NCI-H2029 treated with DMSO at 0.1 percent for 48 hours (cell line): ENCODE measurements around the gene ZP2.
A peak's percentile ranks its signal among the peaks of the same experiment; 100 is the strongest.
"Not testable (repeated sequence)": the region's sequence is repeated elsewhere in the genome, so short reads cannot be mapped to it uniquely, and the experiment has no call there.

Experiments
- DNase-seq: peaks from one replicate; lab custom pipeline; 2025; lab: John Stamatoyannopoulos, UW

The ZP2 gene

DNA sequence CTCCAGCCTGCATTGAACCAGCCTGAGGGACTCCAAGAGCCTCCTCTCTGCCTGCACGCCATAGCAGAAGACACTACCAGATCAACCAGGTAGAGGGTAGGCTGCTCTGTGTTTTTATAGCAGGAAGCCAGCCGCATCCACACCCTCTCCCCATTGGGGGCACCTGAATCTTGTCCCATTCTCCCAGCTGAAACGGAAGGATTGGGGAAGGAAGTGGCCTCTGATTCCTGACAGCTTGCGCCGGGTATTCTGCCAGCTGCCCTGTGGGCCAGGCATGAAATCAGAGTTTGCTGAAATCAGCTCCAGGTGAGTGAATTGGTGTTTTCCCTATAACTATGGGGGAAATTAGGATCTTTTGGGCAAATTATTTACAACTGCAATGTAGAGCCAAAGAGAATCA, at the start of gene ZP2:
Gene ZP2, minus strand, starts transcription at position 89 of the 400 bp plus-strand sequence. Its CDS starts 27 bp downstream, at position 62.
- no peak for DNase-seq

DNA sequence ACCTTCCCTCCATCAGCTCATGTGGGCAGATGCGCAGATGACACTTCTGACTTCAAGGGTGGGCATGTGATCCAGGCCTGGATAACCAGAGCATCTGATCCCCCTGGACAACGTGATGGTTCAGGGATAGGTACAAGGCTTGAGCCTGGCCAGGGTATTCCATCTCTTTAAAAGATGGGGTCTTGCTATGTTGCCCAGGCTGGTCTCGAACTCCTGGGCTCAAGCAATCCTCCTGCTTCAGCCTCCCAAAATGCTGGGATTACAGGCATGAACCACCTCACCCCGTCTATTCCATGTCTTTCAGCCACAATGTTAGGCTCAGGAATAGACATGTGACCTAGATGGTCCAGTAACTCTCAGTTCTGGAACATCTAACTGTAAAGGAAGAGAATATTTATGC, 45.9 kb upstream of the ZP2 start:
- DNase-seq: no peak

DNA sequence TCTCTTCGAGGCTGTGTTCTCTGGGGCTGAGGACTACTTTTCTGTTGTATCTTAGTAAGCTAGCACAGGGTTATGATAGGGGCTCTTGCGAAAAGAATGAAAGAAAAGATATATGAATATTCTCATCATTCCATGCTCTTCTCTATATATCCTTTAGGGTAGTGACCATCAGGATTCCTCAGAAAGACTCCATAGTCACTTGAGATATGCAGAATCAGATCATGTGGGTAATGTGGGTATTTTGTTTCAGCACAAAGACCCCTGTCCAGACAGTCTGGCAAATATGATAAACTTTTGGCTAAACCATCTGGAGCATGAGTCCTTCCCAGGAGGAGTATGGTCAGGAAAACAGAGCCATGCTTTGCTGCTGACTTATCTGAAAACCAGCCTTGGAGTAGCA, 45.3 kb upstream of the ZP2 start:
- no peak for DNase-seq

DNA sequence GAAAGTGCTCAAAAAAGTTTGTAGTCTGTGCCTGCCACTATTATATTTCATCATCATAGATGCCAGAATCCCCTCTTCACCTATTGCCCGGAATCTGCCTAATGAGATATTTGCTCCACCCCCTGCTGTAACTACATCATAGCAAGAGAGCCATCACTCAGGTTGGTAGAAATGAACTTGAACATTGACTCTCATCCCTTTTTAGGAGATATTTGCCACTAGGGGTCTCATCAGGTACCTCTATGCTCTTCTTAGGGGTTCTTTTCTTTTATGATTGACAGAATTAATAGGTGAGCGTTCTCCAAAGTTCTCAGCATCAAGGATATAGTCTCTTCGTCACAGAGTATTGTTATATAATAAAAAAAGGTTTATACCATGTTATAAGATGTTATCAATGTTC, 42.1 kb upstream of the ZP2 start:
- DNase-seq: no peak

DNA sequence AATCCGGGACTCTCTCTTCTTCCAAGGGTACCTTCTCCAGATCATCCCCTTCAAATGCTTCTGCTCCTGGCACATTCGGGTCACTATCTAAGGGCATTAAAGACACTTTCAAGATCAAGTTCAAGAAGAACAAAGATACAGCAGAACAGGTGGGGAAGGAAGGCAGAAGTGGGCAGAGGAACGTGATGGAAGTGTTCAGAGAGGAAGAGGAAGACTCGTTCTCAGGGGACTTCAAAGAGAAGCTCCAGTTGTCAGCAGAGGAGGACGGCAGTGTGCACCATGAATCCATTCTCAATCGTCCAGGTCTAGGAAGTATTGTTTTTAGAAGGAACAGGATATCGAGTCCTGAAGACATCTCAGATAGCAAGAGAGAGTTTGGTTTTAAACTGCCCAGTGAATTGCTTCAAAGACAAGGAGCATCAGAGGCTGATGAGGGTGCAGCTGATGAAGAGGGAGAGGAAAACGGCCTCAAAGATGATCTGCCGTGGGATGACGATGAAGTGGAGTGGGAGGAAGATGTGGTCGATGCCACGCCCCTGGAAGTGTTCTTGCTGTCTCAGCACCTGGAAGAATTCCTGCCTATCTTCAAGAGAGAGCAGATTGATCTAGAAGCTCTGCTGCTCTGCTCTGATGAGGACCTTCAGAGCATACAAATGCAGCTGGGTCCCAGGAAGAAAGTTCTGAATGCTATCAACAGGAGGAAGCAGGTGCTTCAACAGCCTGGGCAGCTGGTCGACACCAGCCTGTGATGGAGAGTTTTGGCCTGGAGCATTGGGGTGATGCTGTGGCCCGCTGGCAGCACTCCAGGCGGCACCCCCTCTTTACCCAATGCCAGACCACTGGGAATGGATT, 38.9 kb upstream of the ZP2 start:
- no peak for DNase-seq

DNA sequence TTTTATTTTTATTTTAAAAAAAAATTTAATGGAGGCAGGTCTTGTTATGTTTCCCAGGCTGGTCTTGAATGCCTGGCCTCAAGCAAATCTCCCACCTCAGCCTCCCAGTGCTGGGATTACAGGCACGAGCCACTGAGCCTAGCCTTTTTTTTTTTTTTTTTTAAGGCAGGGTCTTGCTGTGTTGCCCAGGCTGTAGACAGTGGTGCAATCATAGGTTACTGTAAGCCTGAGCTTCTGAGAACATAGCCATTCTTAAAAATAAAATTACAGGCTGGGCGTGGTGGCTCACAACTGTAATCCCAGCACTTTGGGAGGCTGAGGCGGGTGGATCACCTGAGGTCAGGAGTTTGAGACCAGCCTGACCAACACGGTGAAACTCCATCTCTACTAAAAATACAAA, 36.8 kb upstream of the ZP2 start:
- DNase-seq: not testable (repeated sequence)

DNA sequence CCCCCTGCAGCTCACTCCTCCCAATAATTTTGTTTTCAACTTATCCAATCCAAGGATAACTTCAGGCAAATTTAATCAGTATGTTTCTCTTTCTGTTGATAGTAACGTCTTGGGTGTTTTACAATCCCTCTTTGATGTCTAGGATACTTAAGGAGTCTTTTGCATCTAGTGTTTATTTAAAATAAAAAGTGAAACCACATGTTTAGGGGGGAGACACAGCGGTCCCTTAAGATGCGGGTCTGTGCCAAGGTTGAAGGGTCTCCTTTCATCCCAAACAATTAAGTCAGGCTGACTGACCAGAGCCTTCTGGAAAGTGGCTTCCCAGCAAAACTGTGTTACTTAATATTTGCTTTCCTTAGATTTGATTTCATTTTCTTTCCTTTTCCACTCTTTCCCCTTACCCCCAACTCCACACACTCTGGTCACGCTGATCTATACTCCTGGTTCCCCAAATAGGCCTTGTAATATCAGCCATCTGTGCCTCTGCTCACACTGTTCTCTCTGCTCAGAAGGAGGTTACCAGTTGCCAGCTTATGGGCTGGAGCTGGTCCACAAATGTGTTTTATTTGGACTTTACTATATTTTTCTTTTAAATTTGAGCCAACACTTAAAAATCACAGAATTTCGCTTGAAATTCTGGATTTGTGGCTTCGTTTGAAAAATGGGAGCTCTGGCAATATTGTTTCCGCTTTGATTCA, 33.3 kb upstream of the ZP2 start:
- no peak for DNase-seq

DNA sequence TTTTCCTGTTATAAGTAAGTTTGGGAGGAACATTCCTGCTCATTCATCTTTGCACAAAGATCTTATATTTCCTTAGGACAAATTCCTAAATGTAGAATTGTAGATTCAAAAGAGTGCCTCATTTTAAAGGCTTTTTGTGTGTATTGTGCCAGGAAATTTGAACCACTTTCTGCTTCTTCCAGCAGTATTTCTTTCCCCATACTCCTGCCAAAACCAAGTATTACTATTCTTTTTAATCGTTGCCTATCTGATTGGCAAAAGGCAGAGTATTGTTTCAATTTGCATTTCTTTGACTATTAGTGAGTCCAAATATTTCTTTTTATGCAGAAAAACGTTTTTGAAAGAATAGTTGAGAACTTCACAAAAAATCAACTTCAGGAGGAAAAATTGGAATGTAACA, 31.4 kb upstream of the ZP2 start:
- no peak for DNase-seq

DNA sequence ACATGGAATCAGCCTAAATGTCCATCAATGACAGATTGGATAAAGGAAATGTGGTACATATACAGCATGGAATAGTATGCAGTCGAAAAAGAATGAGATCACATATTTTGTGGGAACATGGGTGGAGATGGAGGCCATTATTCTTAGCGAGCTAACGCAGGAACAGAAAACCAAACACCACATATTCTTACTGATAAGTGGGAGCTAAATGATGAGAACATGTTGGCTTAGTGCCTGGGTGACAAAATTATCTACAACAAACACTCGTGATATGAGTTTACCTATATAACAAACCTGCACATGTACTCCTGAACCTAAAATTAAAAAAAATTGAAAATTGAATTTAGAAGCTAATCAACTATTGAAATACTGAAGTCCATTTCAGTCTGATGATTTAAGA, 28.3 kb upstream of the ZP2 start:
- DNase-seq: no peak

DNA sequence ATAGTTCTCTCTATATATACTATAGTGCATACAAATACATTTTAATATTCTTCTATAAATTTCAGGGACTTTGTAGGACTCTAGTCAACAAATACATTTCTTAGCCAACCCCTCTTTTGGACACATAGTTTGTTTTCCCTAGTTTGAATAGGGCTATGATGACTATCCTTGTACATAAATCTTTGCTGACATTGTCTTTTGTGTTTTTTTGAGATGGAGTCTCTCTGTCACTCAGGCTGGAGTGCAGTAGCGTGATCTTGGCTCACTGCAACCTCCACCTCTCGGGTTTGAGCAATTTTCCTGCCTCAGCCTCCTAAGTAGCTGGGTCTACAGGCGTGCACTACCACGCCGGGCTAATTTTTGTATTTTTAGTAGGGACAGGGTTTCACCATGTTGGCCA, 25.5 kb upstream of the ZP2 start:
- DNase-seq: no peak

DNA sequence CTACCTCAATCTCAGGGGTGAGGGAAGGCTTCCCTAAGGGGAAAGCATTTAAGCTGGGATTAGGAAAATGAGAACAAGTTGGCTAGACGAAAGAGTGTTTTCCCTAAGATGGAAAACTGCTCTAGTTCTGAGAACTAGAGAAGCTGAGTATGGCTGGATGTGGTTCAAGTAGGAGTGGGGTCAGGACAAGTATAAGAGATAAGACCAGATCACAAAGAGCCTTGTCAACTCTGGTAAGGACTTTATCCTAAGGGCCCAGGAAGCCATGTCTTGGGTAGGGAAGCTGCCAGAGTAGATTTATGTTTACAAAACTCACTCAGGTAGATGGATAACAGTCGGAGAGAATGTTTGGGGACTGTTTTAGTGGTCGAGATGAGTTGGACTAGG, 23.8 kb upstream of the ZP2 start:
- DNase-seq: no peak

DNA sequence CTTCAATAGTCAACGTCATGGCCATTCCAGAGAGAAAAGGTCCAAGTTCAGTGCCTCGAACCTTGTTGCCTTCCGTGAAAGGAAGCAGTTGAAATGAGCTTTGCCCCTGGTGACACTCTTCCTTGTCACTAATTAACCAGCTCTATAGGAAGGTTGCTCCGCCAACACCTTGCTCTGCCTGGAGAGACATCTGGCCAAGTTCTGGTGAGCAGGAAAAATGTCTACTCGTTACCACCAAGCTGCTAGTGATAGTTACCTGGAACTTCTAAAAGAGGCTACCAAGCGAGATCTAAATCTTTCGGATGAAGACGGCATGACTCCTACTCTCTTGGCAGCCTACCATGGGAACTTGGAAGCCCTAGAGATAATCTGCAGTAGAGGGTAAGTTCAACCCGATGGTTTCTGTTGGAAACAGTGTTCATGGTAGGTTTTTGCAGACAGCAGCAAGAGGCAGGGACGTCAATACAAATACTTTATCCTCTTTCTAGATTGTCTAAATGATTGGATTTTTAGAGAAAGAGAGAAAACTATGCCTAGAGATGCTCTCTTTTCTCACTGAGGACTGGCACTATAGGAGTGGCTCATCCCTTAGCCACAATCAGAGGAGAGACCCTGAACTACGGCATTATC, 22.3 kb upstream of the ZP2 start, which contains the start of gene ANKS4B:
Gene ANKS4B, plus strand, starts transcription at position 179 of the 630 bp plus-strand sequence. Its CDS starts 39 bp downstream, at position 218.
- no peak for DNase-seq

DNA sequence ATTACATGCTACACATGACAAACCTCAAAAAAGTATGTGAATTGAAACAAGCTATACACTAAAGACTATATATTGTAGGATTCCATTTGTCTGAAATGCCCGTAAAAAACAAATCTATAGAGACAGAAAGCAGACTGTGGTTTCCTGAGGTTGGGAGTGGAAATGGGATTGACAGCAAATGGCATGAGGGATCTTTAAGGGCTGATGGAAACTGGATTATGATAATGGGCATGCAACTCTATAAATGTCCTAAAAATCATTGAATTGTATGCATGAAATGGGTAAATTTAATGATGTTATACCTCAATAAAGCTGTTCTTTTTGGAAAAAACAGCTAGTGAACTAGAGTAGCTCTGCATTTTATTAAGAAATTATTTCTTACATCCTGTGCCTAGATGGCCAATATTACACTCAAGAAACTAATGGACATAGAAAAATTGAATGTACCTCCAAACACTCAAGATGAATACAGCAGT, 21.7 kb upstream of the ZP2 start:
- DNase-seq: no peak

DNA sequence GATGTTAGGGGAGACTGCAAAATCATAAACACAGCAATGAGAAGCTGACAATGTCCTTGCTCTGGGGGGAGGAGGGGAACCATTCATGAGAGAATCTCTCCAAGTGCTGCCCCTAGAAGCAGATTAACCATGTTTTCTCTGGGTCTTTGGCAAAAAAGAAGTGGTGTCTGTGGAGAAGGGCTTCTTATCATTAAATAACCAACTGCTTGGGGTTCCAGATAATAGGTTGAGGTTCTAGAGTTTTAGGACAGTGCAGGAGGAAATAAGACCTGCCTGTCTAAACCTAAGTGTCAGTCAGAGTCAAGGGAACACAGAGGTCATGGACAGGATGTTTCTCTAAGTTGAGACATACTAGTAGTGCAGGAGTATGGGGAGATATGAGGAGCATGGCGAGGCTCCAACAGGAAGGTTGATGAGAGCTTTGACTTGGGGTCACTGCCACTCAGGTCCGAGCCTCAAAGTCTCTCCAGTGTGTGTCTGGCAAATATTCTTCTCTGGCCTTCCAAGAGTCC, 17.0 kb upstream of the ZP2 start:
- no peak for DNase-seq

DNA sequence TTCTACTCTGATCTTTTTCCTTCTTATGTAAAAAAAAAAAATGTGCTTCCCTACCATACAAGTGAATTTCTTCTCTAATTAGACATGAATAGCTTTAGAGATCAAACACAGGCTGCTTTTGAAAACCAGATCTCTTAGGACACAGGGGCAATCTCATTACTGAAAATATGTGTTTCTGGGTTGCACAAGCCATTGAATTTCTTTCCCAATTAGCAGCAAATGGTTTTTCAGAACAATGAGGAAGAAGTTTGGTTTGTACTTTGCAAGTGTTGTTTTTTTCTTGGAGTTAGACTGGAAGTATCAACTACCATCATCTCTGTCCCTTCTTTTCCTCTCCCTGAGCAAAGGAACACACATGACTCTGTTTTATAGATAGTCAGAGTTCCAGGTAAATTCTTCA, 16.5 kb upstream of the ZP2 start:
- no peak for DNase-seq

DNA sequence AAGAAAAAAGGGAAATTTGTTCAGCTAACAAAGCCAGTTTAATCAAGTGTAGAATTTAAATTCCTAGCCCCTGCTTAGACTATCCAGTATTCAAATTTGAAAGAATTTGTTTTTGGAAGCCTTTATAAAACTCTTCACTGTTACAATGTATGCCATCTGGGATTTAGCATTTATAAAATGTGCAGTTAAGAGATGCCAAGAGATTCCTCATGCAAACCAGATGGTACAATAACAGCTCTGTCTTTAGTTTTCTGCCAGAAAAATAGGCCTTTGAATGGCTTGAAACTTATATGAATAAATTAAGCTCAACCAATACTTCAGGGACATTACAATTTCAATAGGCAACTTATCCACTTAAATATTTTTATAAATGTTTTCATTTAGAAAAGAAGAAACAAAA, 15.4 kb upstream of the ZP2 start:
- DNase-seq: no peak

DNA sequence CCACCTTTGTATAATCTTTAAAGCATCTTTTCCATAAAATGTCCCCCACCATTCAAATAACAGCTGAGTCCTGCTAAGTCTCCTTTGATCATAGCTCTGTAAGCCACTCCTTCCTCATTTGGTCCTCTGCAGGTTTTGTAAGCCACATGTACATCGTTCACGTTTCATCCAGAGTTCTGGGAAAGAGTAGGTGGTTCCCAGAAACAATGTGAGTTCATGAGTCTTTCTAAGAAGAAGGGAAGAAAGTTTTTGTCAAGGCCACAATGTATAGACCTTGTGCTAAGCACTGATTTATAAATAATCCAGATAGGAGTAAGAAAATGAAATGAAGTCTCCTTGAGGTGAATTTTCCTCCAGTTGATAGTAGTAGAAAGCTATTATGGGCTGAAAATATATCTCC, 13.4 kb upstream of the ZP2 start:
- DNase-seq: no peak

DNA sequence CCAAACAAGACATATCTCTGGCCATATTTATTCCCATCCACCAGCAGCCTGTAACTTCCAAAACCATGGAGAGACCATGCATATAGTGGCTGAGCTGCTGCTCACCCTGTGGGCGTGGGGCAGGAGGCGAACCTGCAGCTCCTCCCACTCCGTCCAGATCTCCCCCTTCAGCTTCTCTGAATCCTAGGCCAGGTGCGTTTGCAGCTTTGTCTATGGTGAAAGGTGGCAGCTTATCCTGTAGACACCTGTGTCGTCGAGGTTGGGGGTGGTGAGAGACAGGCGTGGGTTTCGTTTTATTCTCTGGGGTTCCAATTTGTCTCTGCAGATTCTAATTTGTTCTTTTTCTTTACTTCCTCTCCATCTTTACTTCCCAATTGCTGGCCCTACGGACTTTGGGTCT, 12.4 kb upstream of the ZP2 start:
- no peak for DNase-seq

DNA sequence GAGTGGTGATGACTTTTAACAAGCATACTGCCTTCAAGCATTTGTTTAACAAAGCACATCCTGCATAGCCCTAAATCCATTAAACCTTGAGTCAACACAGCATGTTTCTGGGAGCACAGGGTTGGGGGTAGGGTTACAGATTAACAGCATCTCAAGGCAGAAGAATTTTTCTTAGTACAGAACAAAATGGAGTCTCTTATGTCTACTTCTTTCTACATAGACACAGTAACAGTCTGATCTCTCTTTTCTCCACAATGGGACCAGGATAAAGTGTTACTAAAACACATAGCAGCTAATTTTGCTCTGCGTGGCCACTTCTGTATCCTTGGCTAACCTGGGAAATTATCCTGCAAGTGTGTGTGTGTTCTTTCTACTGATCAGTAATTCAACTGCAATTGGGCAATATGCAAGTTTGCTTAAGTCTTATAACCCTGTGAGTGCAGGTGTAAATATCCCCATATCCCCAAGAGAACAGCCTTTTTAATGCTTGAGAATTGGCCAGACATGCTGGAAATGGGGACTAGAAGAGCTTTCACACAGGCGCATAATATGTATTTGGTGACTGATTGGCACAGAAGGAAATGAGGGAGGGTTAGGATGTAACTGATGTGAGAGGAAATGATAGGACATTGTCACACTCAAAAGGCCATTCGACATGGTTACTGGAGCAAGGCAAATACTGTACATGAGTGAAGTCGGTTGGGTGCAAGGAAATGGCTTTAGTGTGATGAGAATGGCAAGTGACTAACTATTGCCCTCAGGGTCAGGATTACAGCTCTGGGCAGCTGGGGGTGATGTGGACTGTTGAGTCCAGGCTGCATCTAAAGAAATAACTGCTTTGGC, 11.3 kb upstream of the ZP2 start:
- DNase-seq: peak; percentile 46

DNA sequence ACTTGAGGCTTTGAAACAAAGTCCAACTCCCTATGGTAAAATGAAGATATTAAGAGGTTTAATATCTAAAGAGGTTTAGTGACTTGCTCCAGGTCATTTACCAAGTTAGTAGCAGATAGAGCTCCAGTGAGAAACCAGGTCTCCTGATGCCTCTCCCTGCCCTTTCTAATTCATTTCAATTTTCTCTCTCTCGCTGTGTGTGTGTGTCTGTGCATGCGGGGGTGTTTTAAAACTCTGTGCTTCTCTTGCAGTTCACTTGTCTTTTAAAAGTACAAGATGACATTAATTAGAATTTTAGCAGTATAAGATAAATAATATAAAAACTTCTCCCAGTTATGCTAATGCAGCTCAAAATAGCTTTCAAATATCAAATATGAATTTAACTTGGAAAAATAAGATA, 8.2 kb upstream of the ZP2 start:
- no peak for DNase-seq

DNA sequence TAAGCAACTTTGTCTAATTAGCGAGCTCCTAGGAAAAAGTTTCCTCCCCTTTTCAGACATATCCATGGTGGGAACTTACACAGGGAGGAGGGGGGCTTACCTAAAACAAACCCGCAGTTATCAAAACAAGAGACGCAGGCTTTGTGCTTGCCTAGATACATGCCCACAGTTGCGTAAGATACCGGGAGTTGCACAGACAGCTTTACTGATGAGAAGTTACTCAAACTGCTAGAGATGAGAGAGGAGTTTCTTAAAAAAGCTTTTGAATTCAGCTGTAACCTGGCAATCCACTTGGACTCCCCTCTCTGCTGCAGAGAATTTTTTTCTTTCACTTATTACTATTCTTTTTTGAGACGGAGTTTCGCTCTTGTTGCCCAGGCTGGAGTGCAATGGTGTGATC, 6.8 kb upstream of the ZP2 start:
- no peak for DNase-seq

DNA sequence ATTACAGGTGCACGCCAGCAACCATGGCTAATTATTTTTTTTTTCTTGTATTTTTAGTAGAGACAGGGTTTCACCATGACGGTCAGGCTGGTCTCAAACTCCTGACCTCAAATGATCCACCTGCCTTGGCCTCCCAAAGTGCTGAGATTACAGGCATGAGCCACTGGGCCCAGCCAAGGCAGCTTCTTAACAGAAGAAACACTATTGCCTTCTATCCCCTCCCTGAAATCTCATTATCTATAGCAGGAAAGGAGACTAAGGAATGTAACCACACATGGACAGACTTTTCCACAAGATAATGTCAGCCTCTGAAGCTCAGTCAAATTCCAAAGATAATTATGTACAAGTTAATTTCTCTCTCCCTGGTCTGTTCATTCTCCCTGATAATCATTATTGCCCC, 5.7 kb upstream of the ZP2 start:
- no peak for DNase-seq
